ENCODE data around the gene VAC14.

VAC14 gene

DNA sequence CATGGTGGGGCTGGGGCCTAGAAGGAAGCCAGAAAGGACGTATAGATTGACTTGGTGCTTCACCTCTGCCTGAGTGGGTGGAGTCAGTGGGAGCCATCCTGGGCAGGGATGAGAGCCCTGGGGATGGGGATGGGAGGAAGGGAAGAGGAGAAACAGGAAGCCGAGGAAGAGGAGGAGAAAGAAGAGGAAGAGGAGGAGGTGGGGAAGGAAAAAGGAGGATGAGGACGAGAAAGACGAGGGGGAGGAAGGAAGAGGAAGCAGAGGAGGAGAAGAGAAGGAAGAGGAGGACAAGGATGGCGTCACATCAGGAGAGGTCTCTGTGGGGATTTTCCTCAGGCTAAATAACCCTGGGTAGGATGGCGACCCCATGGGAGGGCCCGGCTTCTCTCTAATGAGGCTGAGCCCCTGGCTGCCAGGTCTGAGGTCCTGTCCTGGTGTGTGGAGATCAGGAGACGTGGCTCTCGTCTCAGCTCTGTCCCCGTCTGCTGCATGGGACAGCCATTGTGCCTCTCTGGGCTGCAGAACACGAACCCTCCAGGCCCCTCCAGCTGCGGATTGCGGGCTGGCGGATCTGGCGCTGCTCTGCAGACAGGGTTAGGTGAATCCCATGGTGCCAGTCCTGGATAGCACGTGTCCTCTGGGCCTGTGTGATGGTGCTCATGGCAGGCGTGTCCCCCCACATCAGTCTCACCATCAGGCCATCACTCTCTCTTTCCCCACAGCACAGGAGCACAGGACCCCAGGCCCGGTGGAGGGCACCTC is 79.6 kb downstream of the VAC14 start:
- no peak for DNase-seq

DNA sequence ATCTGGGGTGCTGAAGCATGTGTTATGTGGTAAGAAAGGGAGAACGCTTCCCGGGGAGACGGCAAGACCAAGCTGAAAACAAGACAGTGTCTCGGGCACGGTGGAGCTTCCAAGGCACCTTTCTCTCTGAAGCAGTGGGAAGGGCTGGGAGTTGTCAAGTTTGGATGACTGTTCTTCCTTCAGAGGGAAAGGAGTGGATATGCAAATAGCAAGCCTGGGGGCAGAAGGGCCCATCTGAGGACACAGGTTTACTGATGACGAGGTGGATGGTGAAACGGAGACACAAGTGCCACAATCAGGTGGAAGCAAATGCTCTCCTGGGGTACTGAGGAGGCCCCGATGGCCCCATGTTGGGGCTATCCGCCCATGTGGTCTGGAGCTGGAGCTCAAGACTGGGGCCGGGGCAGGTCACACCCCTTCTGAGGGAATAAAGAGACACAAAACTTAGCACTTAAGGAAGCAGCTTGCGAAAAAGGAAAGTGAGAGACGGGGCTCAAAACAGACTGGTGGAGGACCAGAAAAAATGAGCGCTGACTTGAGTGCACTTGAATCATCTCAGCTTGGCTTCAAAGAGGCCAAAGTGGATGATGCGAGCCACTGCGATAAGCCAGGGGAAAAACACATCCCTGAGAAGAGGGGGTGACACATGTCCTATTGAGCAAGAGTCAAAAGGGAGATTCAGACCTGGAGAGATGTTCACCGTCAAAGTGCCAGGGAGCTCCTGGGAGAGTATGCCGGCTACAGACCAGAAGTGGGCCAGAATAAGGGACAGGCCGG is 80.3 kb downstream of the VAC14 start:
- no peak for DNase-seq

DNA sequence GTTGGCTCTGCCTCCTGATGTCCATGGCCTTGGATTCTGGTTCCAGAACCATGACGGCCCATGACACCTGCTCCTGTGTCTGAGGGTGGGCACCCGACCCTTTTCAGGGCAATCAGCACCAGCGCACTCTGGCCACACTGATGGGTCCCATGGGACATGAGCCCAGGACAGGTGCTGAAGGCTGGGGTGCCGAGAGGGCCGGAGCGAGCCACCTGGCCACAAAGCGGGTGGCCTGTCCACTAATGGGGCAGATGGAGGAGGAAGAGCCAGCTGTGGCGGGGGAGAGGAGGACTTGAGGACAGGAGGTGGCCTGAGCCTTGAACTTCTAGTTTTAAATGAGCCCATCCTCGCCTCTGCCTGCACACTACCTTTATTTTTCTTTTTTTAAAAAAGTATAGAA is 83.9 kb downstream of the VAC14 start:
- DNase-seq = no peak

DNA sequence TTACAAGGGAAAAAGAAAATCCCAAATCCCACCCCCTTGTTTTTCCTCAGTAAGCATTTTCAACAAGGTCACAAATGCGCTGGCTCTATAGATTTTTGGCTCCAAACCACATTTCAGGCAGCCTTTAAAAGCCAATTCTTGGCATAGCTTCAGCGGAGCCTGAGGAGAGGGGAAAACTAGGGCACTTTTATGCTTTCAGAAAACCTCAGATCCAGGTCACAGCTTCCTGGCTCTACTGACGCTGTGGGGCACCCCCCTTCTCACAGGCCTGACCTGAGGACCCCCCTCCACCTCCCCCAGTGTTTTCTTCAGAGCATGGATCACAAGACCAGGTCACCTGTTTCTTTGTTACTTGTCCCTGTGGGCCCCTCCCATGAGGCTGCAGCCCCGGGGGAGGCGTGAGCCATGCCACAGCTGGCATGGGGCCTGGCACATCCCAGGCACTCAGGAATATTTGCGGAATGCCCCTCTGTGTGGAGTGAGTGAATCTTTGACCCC is 85.0 kb downstream of the VAC14 start:
- DNase-seq = no peak

DNA sequence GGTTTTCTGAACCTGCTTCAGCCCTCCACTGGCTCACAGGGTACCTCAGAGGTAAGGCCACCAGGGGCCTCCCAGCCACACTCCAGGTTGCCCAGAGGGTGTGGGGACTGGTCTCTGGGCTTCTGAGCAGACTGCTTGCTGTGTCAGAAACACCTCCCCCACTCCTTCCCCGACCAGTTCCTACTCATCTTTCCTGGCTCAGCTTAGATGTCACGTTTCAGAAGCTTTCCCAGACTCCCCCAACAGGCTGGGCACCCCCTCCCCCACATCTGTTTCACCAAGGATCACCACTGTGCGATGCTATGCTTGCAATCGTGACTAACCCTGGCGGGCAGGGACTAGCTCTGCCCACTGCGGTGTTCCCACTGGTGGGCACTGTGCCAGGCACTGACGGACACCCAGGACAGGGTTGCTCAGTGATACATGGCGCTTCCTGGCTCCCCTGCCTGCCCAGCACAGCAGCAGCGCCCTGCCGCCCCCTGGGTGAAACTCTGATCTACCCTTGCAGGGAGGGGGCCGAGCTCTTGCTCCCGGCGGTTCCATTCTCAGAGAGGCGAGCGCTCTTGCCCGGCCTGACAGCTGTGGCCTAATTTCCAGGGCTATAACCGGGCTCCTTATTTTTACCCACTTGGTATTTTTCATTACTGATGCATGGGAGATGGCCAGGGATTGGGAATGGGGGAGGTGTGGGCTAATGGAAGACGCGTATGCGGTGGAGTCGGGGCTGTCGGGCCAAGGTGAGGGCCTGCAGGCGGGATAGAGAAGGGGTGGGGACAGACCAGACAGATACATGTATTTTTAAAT is 85.7 kb downstream of the VAC14 start:
- peak in 1 of 2 experiments; percentile 82 for DNase-seq

DNA sequence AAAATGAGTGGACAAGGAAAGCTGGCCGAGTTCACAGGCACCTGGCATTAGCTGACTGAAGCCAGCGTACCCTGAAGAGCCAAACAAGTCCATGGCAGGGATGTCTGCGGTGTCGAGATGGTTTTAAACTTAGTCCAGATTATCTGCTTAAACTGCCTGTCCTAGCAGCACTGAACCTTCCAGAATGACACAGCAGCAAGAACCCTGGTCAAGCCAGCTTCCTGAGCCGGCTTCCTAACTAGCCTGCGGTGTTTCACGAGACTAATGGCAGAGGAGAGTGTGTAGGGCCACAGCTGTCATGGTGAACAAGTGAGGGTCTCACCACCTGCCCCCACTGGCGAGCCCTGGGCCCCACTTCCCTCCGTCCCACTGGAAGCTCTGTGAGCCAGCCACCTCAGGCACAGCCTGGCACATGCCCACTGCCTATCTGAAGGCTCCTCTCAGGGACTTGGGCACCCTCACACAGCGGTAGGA is 86.3 kb downstream of the VAC14 start:
- no peak for DNase-seq

DNA sequence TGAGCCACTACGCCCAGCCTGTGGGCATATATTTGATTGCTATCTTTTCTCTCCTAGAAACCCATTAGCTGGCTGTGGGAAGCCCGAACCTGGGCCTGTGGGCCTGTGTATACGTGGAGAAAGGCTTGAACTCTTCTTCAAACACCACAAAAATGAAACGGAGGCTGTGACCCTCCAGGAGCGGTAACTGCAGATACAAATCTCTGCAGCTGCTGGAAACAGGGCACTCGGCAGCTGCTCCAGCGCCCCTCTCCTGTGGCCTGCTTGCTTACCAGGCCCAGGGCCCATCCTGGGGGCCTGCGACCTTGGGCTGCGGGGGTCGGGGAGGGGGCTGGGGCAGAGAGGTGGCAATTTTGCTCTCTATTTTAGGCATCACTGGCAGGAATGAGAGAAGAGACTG is 87.1 kb downstream of the VAC14 start:
- no peak for DNase-seq

DNA sequence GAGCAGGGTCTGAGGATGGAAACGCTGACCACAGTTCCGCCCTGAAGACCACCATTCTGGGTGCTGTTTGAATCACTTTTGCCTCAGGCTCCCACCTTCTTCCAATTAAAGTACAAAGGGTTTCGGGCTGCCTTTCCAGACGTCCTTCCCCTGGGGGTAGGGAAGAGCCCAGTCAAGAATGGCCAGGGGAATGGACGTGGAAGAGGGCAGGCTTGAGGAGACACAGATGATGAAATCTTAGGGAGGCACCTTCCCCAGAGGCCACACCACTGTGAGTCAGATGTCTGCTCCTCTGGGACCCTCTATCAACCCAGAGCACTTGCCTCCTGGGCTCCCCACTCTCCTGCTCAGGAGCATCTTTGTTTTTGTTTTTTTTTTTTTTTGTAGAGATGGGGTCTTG is 87.6 kb downstream of the VAC14 start:
- no peak for DNase-seq

DNA sequence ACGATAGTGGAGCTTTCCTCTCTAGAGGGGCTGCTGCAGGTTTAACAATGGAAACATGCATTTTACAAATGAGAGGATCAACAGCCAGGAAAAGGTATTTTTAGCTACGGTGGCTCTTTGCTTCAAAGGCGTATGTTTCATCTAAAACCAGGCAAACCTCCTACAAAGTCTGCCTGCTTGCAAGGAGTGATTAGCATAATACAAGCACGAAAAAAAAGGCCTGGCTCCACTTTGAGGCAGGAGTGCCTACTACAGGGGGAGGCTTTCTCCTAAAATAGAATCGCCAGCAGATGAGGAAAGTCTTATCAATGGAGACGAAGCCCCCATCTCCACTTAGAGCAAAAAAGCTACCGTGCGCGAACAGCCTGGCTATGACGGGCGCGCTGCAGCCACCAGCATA is 88.0 kb downstream of the VAC14 start:
- DNase-seq = no peak

DNA sequence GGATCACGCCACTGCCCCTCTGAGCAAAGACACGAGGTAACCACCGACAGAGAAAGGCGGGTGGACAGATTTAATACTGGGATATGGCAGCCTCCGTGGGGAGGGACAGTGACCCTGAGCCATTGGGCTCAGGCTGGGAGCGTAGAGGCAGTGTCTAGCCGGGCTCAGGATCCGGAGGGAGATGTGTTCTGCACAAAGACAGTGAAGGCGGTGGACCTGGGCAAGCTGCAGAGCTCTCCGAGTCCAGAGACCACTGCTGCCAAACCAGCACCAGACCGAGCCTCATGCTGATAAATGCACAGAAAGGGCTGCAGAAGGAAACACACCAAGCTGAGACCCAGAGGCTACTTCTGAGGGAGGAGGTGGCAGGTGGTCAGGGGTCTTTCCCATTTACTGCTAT is 88.6 kb downstream of the VAC14 start:
- no peak for DNase-seq

DNA sequence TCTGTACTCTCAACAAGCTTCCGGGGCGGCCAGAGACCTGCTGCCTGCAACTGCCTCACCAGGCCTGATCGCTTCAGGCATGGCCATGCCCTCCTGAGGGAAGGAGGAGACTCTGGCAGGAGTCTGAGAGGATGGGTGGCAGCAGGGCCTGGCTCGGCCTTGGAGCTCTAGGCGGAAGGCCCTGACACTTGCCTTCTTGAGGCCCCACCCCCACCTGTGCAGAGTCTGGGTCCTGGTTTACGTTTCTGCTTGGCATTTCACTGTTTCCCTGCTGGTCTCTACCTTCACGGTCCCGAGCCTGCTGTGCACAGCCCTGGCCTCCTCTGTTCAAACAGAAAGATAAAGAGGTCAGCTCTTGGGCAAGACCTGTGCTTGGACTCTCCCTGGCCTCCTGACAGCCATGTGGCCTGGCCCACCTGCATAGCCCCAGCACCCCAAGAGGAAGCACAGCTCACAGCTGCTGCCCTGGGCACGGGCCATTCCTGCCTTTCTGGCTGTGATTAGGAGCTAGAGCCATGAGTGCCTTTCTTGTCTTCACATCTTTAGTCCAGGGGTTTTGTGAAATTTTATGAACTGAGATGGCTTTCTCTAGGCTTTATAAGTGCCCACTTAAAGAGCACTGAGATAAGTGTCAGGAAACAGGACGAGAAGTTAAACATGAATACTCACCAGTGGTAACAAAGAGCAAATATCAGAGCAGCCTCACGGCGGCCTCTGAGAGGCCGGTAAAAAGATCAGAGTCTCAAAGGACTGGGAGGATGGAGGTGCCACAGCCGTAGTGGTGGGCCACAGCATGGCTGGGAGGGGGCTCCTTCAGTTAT is 89.5 kb downstream of the VAC14 start:
- no peak for DNase-seq

DNA sequence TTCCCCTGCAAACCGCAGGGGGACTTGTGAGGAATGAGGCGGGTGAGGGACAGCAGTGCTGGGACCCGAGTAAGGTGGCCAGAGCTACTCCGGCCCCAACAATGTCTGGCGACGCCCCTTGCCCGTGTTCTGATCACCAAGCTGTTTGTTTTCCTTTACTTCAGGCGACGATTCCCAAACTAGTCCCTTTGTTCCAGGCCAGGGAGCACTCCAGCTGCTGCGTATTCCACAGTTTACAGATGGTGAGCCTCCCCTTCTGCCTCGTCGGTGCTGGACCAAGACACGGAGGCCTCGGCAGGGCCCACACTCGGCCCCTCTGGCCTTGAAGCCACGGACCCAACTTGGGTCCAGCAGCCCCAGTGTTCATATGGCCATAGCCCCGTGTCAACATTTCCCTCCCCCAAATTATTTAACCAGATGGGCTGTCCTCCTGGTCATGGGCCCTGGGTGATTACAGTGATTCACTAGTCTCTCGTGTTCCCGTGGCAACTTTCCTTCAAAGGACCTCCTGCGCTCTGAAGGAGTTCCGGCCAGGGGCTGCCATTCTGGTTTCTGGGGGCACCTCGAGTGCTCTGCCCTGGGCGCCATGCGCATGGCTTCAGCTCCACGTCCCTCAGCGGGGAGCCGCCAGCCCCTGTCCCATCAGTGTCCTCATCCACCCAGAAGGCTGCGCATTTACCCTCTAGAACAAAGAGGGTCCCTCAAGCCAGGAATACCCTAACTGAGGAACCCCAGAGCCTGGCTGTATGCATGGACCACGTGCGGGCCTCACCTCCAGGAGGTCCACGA is 90.3 kb downstream of the VAC14 start:
- no peak for DNase-seq

DNA sequence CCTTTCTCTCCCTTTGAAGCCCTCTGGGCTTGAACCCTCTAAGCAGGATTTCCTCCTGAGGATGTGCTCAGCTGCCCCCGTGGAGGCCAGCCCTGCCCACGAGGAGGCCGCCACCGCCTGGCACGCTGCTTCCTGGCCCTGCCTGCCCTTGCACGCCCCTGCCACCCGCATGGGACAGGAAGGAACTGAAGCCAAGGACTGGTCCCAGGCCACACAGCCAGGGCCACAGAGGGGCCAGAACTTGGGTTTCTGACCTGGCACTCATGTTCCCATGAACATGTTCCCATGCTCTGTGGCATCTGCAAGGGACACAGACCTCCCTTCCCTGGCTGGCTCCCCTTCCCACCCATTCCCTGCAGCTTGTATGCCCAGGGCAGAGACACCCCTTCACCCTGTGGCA is 91.0 kb downstream of the VAC14 start:
- DNase-seq = no peak

DNA sequence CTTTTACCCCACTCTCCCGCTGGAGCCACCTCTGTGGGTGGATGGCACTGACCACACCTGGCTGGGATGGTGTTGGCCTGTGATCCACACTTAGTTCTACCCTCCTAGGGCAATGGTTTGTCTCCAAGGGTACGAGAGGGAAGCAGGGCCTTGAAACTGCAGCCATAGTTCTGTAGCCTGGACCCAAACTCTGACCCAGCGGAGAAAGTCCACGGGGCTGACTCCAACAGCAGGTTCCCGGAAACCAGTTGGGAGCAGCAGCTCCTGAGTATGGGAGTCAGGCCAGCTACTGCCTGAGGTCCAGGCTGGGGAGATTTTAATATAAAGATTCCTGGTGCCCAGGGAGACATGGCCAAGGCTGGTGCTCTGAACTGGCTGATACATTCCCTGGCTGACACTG is 91.5 kb downstream of the VAC14 start:
- no peak for DNase-seq

DNA sequence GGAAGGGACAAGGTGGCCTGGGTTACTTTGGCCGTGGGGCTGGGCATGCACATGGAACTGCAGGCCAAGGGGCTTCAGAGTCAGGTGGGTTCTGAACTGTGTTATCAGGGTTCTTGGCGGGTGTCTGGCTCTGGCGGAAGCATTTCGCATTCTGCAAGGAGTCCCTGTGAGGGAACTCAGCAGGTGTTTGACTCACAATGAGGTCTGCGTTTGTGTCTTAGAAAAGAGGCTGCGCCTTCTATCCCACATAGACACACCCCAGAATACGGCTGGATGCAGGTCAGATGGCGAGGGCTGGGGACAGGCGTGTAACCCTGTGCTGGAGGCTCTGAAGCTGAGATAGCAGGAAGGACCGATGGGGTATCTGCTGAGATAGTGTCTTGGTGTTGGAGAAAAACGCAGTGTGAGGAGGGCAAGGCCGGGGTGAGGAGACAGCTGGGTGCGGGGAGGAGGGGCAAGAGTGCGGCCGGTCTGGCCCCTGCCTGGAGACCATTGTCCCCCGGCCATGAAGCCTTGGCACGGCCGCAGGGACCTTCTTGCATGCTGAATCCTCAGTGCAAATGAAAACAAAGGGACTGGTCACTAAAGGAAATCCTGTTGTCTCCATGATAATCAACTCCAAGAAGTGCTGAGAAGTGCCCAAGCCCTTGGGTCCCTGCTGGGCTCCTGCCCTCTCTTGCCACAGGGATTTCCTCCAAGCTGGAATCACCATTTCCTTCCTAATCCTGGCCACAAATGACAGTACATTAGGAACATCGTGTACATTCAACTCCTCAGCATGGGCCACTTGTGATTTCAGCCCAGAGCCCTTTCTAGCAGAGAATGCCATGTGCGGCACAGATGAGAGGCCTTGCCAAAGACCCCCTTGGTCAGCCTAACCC is 92.4 kb downstream of the VAC14 start:
- no peak for DNase-seq

DNA sequence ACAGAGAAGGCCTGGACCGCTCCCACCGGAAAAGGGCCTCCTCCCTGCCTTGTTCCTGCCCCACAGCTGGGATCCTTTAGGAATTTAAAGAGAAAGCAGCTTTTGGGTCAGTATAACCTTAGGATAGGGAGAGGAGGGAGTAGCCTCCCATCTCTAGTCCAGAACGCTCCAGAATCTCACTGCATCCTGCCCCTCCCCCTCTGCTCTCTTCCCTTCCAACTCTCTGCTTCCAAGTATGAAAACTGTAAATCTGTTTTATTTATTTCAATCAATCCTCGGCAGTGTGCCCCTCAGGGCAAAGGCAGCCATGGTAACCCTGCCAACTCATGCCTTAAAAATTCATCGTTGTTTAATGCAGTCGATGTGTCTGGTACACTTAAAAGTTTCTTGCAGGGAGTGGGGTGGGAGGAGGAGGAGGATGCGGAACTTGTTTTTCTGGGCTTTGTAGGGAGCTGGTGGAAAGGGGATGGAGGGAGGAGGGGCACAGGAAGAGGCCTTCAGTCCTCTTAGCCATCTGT is 94.0 kb downstream of the VAC14 start:
- peak; percentile 16 to 64 for DNase-seq

DNA sequence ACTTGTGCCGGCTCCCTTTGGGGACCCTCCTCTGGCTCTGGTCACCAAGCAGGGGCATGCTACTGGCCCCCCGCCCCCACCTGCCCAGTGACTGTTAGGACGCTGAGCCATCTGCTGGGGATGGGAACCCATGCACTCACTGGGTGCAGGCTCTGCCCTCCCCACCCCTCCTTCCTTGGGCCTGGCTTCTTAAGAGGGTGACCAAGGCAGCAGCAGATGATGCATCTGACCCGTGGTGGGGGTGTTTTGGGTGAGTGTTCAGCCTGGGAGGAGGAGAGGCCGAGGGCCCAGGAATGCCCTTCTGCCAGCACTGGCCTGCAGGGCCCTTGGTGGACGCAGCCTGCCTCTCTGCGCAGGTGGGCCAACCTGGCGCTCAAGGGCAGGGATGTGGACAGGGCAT is 95.9 kb downstream of the VAC14 start:
- DNase-seq = no peak

DNA sequence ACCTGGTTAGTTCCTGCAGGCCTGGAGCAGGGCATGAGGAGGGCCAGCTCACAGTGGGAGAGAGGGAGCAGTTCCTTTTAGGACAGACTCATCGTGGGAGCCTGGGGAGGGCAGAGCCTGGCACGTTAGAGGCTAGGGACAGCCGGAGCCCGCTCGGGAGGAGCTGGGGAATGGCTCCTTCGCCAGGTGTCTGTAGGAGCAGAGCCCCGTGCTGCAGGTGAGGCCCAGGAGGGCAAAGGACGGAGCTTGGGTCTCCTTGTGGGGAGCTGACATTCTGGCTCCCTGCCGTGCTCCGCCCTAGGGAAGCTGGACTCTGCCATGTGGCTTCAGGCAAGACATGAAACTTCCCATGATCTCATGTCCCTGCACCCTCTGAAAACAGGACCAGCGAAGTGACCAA is 96.4 kb downstream of the VAC14 start:
- no peak for DNase-seq

DNA sequence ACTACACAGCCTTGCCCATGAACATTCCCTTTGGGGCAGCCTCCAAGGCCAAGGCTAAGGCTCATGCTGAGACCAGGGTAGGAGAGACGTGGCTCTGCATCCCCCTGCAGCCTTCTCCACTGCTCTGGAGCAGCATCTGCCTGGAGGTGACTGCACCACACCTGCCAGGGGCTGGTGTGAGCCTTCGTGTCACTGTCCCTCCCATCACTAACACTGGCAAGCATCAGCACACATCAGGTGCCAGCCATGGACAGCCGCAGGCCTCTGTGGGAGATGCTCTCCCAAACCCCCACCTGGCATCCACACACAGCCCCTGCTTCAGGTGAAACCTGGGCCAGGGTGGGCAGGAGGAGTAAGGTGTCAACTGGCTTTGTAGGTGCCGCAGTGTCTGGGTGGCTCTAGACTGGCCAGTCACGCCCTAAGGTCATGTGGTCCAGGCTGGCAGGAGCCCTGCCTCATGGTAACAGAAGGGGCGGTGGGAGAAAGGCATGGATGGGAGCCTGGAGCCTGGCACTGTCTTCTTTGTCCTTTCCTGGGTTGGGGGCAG is 97.0 kb downstream of the VAC14 start:
- no peak for DNase-seq
